Body of pancreas (tissue), 4 donors: ENCODE measurements around the gene RGS6.
"Not testable (repeated sequence)": the region's sequence is repeated elsewhere in the genome, so short reads cannot be mapped to it uniquely, and the experiment has no call there.

Experiments used
- POLR2A ChIP-seq, 3 donors: fragments of 450-650 bp; IDR thresholded peaks; one replicate each; pipeline ENCODE4 v1.6.1; 2016; ENCODE audit warnings: antibody characterized with exemption in 3 of 3, mild to moderate bottlenecking in 2 of 3
- TF ChIP-seq, protein P1 (sequence below), 7 experiments: fragments of 450-650 bp in 4 of 7; fragments of 200-600 bp in 3 of 7; sonication (generic) in 3 of 7; IDR thresholded peaks; one replicate each; pipeline ENCODE4 v1.5.1; 2016 to 2019; ENCODE audit warnings: antibody characterized with exemption in 7 of 7

DNA sequence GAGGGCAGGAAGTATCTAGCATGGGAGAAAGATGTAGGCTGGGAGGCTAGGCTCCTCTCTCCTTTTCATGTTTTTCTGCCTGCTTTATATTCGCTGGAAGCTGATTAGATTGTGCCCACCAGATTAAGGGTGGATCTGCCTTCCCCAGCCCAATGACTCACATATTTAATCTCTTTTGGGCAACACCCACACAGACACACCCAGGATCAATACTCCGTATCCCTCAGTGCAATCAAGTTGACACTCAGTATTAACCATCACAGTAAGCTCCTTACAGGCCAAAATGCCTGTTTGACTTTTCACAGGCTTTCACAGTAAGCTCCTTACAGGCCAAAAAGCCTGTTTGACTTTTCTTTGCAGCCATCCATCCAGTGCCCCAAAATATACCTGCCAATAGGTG lies 9.4 kb downstream of the RGS6 start:
- not testable (repeated sequence) for TF ChIP-seq POLR2A (IDR thresholded peaks at IDR 0.05)
- TF ChIP-seq, protein P1, sequence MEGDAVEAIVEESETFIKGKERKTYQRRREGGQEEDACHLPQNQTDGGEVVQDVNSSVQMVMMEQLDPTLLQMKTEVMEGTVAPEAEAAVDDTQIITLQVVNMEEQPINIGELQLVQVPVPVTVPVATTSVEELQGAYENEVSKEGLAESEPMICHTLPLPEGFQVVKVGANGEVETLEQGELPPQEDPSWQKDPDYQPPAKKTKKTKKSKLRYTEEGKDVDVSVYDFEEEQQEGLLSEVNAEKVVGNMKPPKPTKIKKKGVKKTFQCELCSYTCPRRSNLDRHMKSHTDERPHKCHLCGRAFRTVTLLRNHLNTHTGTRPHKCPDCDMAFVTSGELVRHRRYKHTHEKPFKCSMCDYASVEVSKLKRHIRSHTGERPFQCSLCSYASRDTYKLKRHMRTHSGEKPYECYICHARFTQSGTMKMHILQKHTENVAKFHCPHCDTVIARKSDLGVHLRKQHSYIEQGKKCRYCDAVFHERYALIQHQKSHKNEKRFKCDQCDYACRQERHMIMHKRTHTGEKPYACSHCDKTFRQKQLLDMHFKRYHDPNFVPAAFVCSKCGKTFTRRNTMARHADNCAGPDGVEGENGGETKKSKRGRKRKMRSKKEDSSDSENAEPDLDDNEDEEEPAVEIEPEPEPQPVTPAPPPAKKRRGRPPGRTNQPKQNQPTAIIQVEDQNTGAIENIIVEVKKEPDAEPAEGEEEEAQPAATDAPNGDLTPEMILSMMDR (IDR thresholded peaks at IDR 0.05), result not testable (repeated sequence)
